ENCODE measurements around the gene PLEKHG4B.
"Not testable (repeated sequence)": the region's sequence is repeated elsewhere in the genome, so short reads cannot be mapped to it uniquely, and the experiment has no call there.

The PLEKHG4B gene

GRCh38 chr5:191036-191948, 99.3 kb downstream of the PLEKHG4B start, which contains the start of gene LRRC14B:
Gene LRRC14B, plus strand, starts transcription at chr5:191495. Its CDS starts 44 bp downstream, at chr5:191539.
- DNase-seq = no peak

- no peak for DNase-seq
Measured at GRCh38 chr5:191949-192690, 100.2 kb downstream of the PLEKHG4B start.

GRCh38 chr5:192691-192969, 100.7 kb downstream of the PLEKHG4B start:
- no peak for DNase-seq

GRCh38 chr5:192970-193831, 101.2 kb downstream of the PLEKHG4B start:
- no peak for DNase-seq

- no peak for DNase-seq
Measured at GRCh38 chr5:194102-194501, 102.1 kb downstream of the PLEKHG4B start.

- DNase-seq = no peak
Measured at GRCh38 chr5:194603-195209, 102.7 kb downstream of the PLEKHG4B start.

GRCh38 chr5:195401-196160, 103.6 kb downstream of the PLEKHG4B start:
- no peak for DNase-seq

- no peak for DNase-seq
Measured at GRCh38 chr5:196350-196749, 104.4 kb downstream of the PLEKHG4B start.

GRCh38 chr5:197031-197430, 105.1 kb downstream of the PLEKHG4B start:
- not testable (repeated sequence) for DNase-seq

GRCh38 chr5:197892-198489, 106.0 kb downstream of the PLEKHG4B start:
- DNase-seq = no peak

GRCh38 chr5:198516-199196, 106.7 kb downstream of the PLEKHG4B start:
- no peak for DNase-seq

GRCh38 chr5:199197-199949, 107.4 kb downstream of the PLEKHG4B start:
- DNase-seq = no peak

- DNase-seq = no peak
Measured at GRCh38 chr5:199950-200645, 108.1 kb downstream of the PLEKHG4B start.

- no peak for DNase-seq
Measured at GRCh38 chr5:200985-201384, 109.0 kb downstream of the PLEKHG4B start.

GRCh38 chr5:201672-202071, 109.7 kb downstream of the PLEKHG4B start:
- DNase-seq = no peak

GRCh38 chr5:203246-203930, 111.4 kb downstream of the PLEKHG4B start:
- DNase-seq = no peak

- DNase-seq = no peak
Measured at GRCh38 chr5:204001-204400, 112.0 kb downstream of the PLEKHG4B start.

GRCh38 chr5:204462-204861, 112.5 kb downstream of the PLEKHG4B start:
- DNase-seq = no peak

All from T-helper 9 cell (primary cell).